CD8-positive, alpha-beta memory T cell (primary cell): ENCODE measurements around the gene PLCG2. TPM values are rescaled to one million over a fixed set of nuclear protein-coding genes. Genes with fewer than 3 reads are reported as not detected.

Source experiments
- CTCF ChIA-PET: fragments of 350-600 bp; sonication (Branson Sonifier 250); formaldehyde crosslinking; loops from one replicate; lab custom pipeline; 2021; ENCODE audit warnings: antibody characterized with exemption; lab: Charles Lee
- POLR2A ChIA-PET: fragments of 350-600 bp; sonication (Branson Sonifier 250); formaldehyde crosslinking; loops from one replicate; lab custom pipeline; 2021; ENCODE audit warnings: antibody characterized with exemption; lab: Charles Lee
- DNase-seq, 5 donors: peaks; one replicate each; pipeline versions ENCODE4 v3.0.0 to v3.0.0-alpha.2; 2020 to 2022; ENCODE audit warnings: mixed read lengths in 1 of 5
- H3K27ac ChIP-seq: one replicate; pipeline ENCODE4 v1.7.0; 2013; ENCODE audit warnings: low read depth, mild to moderate bottlenecking, low read length, moderate library complexity
- H3K27me3 ChIP-seq: 2 replicates; pipeline ENCODE4 v1.7.0; 2013; ENCODE audit warnings: low read length, mild to moderate bottlenecking; ENCODE audit not compliant: insufficient read depth, poor library complexity, severe bottlenecking
- H3K36me3 ChIP-seq: 2 replicates; pipeline ENCODE4 v1.7.0; 2013; ENCODE audit warnings: mild to moderate bottlenecking, low read length, moderate library complexity; ENCODE audit not compliant: insufficient read depth
- H3K4me1 ChIP-seq: 2 replicates; pipeline ENCODE4 v1.7.0; 2013; ENCODE audit warnings: mild to moderate bottlenecking, low read length, moderate library complexity; ENCODE audit not compliant: insufficient read depth
- H3K4me3 ChIP-seq: 2 replicates; pipeline ENCODE4 v1.7.0; 2013; ENCODE audit warnings: mild to moderate bottlenecking, low read length
- H3K9me3 ChIP-seq: 2 replicates; pipeline ENCODE4 v1.7.0; 2013; ENCODE audit warnings: mild to moderate bottlenecking, low read length
- H3K27ac Mint-ChIP-seq, 8 donors: one replicate each; pipeline ENCODE4 v1.8.0; 2020 to 2021; ENCODE audit warnings: mixed read lengths in 8 of 8, mild to moderate bottlenecking in 6 of 8, inconsistent platforms in 3 of 8, moderate library complexity in 3 of 8
- H3K27me3 Mint-ChIP-seq, 2 donors: one replicate each; pipeline ENCODE4 v1.8.0; 2020 to 2021; ENCODE audit warnings: mixed read lengths in 2 of 2, mild to moderate bottlenecking in 1 of 2, moderate library complexity in 1 of 2
- H3K36me3 Mint-ChIP-seq, 3 donors: one replicate each; pipeline ENCODE4 v1.8.0; 2020 to 2021; ENCODE audit warnings: mixed read lengths in 3 of 3, inconsistent platforms in 1 of 3, mild to moderate bottlenecking in 1 of 3
- H3K4me1 Mint-ChIP-seq, 3 donors: one replicate each; pipeline ENCODE4 v1.8.0; 2020 to 2021; ENCODE audit warnings: mixed read lengths in 3 of 3, inconsistent platforms in 1 of 3, mild to moderate bottlenecking in 1 of 3
- H3K4me3 Mint-ChIP-seq, 7 donors: one replicate each; pipeline ENCODE4 v1.8.0; 2020 to 2021; ENCODE audit warnings: mixed read lengths in 7 of 7, mild to moderate bottlenecking in 6 of 7, moderate library complexity in 4 of 7, inconsistent platforms in 2 of 7
- H3K9me3 Mint-ChIP-seq, 5 donors: one replicate each; pipeline ENCODE4 v1.8.0; 2020 to 2022; ENCODE audit warnings: mixed read lengths in 5 of 5, mild to moderate bottlenecking in 3 of 5, moderate library complexity in 2 of 5, inconsistent platforms in 1 of 5
- polyA plus RNA-seq: library from polyadenylated mRNA; unstranded; fragments of 300-500 nt; fragmentation: Illumina TruSeq; gene quantifications from one replicate; pipeline ENCODE4 v1.2.3, GENCODE V29; 2021
- total RNA-seq, 2 experiments: library from RNA; stranded (reverse); gene quantifications; one replicate each; pipeline ENCODE4 v1.2.3, GENCODE V29; 2021

The PLCG2 gene
- total and polyA plus RNA-seq, 3 experiments from 2014 or later, result 5.4 to 16.2 (median 14.2) TPM

GRCh38 chr16:81818568-81818896, 39.4 kb downstream of the PLCG2 start:
- ChIA-PET POLR2A (no interaction called here), CTCF (interaction anchor here (0.7 to 1.9 kb wide), 5 partner anchors 13 to 81 kb away, joined by 3 to 6 read pairs (median 4); no protein-coding TSS in a partner anchor)
- H3K4me3 ChIP-seq, result no peak overlapping the region
- H3K4me1 Mint-ChIP-seq, result peaks cover 35 to 73% (median 45%) of the 10 kb centered on the region in 3 donors
- peaks cover 9% of the 10 kb centered on the region for H3K4me1 ChIP-seq
- no peaks in the 10 kb centered on the region for H3K9me3 ChIP-seq
- H3K36me3 ChIP-seq, result no peaks in the 10 kb centered on the region
- H3K27me3 ChIP-seq, result no peaks in the 10 kb centered on the region
- H3K36me3 Mint-ChIP-seq, result no peaks in the 10 kb centered on the region
- no peaks in the 10 kb centered on the region for H3K9me3 Mint-ChIP-seq
- peak in 1 of 5 donors; percentile 20 for DNase-seq
- peak overlapping the region; percentile 74 for H3K27ac ChIP-seq
- peak overlapping the region in 3 of 7 donors; percentile 38 to 59 (median 49) for H3K4me3 Mint-ChIP-seq
- peak overlapping the region in 6 of 8 donors; percentile 48 to 89 (median 78) for H3K27ac Mint-ChIP-seq
- H3K27me3 Mint-ChIP-seq, result peaks cover 0 to 4% of the 10 kb centered on the region in 2 donors

GRCh38 chr16:81818905-81819304, 39.8 kb downstream of the PLCG2 start:
- Histone ChIP-seq H3K36me3 (no peaks in the 10 kb centered on the region), H3K27me3 (no peaks in the 10 kb centered on the region), H3K9me3 (no peaks in the 10 kb centered on the region), H3K27ac (no peak overlapping the region), H3K4me3 (no peak overlapping the region), H3K4me1 (peaks cover 9% of the 10 kb centered on the region)
- Mint-ChIP-seq H3K27me3 (peaks cover 0 to 4% of the 10 kb centered on the region in 2 donors), H3K36me3 (no peaks in the 10 kb centered on the region), H3K9me3 (no peaks in the 10 kb centered on the region), H3K4me3 (peak overlapping the region in 1 of 7 donors; percentile 15), H3K27ac (peak overlapping the region in 6 of 8 donors; percentile 11 to 84 (median 64)), H3K4me1 (peaks cover 38 to 72% (median 46%) of the 10 kb centered on the region in 3 donors)
- ChIA-PET POLR2A (no interaction called here), CTCF (interaction anchor here (1.0 to 1.9 kb wide), 4 partner anchors 10 to 81 kb away, joined by 3 to 6 read pairs (median 4); no protein-coding TSS in a partner anchor)
- DNase-seq, result peak in 1 of 5 donors; percentile 25

- peaks cover 0 to 3% (median 1%) of the 10 kb centered on the region in 3 donors for H3K36me3 Mint-ChIP-seq
- peaks cover 0 to 2% (median 0%) of the 10 kb centered on the region in 5 donors for H3K9me3 Mint-ChIP-seq
- DNase-seq, result peak in 1 of 5 donors; percentile 23
- ChIA-PET POLR2A (no interaction called here), CTCF (interaction anchor here (1.5 kb wide), 1 partner anchor 14 kb away, joined by 3 read pairs; no protein-coding TSS in a partner anchor)
- Histone ChIP-seq H3K9me3 (no peaks in the 10 kb centered on the region), H3K27me3 (no peaks in the 10 kb centered on the region), H3K4me1 (peaks cover 9% of the 10 kb centered on the region), H3K4me3 (no peak overlapping the region), H3K27ac (no peak overlapping the region), H3K36me3 (no peaks in the 10 kb centered on the region)
- H3K4me3 Mint-ChIP-seq, result peak overlapping the region in 3 of 7 donors; percentile 13 to 74 (median 44)
- peak overlapping the region in 6 of 8 donors; percentile 28 to 89 (median 62) for H3K27ac Mint-ChIP-seq
- H3K27me3 Mint-ChIP-seq, result peaks cover 0 to 4% of the 10 kb centered on the region in 2 donors
- H3K4me1 Mint-ChIP-seq, result peaks cover 40 to 69% (median 42%) of the 10 kb centered on the region in 3 donors
Measured at GRCh38 chr16:81821436-81822128, 42.5 kb downstream of the PLCG2 start.

GRCh38 chr16:81823111-81823510, 44.0 kb downstream of the PLCG2 start:
- Histone ChIP-seq H3K36me3 (no peaks in the 10 kb centered on the region), H3K9me3 (no peaks in the 10 kb centered on the region), H3K4me1 (peaks cover 6% of the 10 kb centered on the region), H3K27me3 (no peaks in the 10 kb centered on the region), H3K27ac (no peak overlapping the region), H3K4me3 (no peak overlapping the region)
- Mint-ChIP-seq H3K27ac (peak overlapping the region; percentile 79 to 95 (median 90)), H3K27me3 (peaks cover 0 to 4% of the 10 kb centered on the region in 2 donors), H3K4me3 (peak overlapping the region in 5 of 7 donors; percentile 32 to 72 (median 60)), H3K9me3 (peaks cover 0 to 2% (median 0%) of the 10 kb centered on the region in 5 donors), H3K4me1 (peaks cover 28 to 54% (median 30%) of the 10 kb centered on the region in 3 donors), H3K36me3 (peaks cover 0 to 3% (median 3%) of the 10 kb centered on the region in 3 donors)
- ChIA-PET POLR2A (interaction anchor here (0.9 kb wide), 1 partner anchor 19 kb away, joined by 3 read pairs; no protein-coding TSS in a partner anchor), CTCF (interaction anchor here (0.7 to 1.5 kb wide), 4 partner anchors 11 to 25 kb away, joined by 3 to 6 read pairs (median 4); no protein-coding TSS in a partner anchor)
- peak in 1 of 5 donors; percentile 44 for DNase-seq

GRCh38 chr16:81823734-81824133, 44.6 kb downstream of the PLCG2 start:
- H3K9me3 ChIP-seq, result no peaks in the 10 kb centered on the region
- Mint-ChIP-seq H3K4me3 (peak overlapping the region in 3 of 7 donors; percentile 5 to 50 (median 45)), H3K27ac (peak overlapping the region; percentile 79 to 95 (median 90)), H3K27me3 (peaks cover 0 to 4% of the 10 kb centered on the region in 2 donors), H3K9me3 (peaks cover 0 to 2% (median 0%) of the 10 kb centered on the region in 5 donors), H3K36me3 (peaks cover 0 to 4% (median 3%) of the 10 kb centered on the region in 3 donors), H3K4me1 (peaks cover 22 to 52% (median 24%) of the 10 kb centered on the region in 3 donors)
- no peaks in the 10 kb centered on the region for H3K36me3 ChIP-seq
- no peak for DNase-seq
- no peaks in the 10 kb centered on the region for H3K4me1 ChIP-seq
- POLR2A ChIA-PET, result interaction anchor here (0.9 kb wide), 1 partner anchor 18 kb away, joined by 3 read pairs; no protein-coding TSS in a partner anchor
- CTCF ChIA-PET, result interaction anchor here (1.1 to 1.5 kb wide), 2 partner anchors 12 to 25 kb away, joined by 3 to 6 read pairs; no protein-coding TSS in a partner anchor
- H3K4me3 ChIP-seq, result no peak overlapping the region
- H3K27me3 ChIP-seq, result no peaks in the 10 kb centered on the region
- no peak overlapping the region for H3K27ac ChIP-seq

GRCh38 chr16:81826523-81826922, 47.4 kb downstream of the PLCG2 start:
- Histone ChIP-seq H3K4me3 (no peak overlapping the region), H3K9me3 (no peaks in the 10 kb centered on the region), H3K4me1 (peaks cover 9% of the 10 kb centered on the region), H3K27me3 (no peaks in the 10 kb centered on the region), H3K36me3 (no peaks in the 10 kb centered on the region), H3K27ac (no peak overlapping the region)
- Mint-ChIP-seq H3K4me1 (peaks cover 32 to 57% (median 37%) of the 10 kb centered on the region in 3 donors), H3K9me3 (peaks cover 0 to 2% (median 0%) of the 10 kb centered on the region in 5 donors), H3K27ac (no peak overlapping the region), H3K4me3 (no peak overlapping the region), H3K27me3 (no peaks in the 10 kb centered on the region), H3K36me3 (peaks cover 0 to 4% (median 3%) of the 10 kb centered on the region in 3 donors)
- POLR2A ChIA-PET, result no interaction called here
- CTCF ChIA-PET, result no interaction called here
- DNase-seq, result no peak

GRCh38 chr16:81830845-81831540, 51.9 kb downstream of the PLCG2 start:
- Mint-ChIP-seq H3K36me3 (peaks cover 0 to 3% (median 0%) of the 10 kb centered on the region in 3 donors), H3K4me1 (peaks cover 41 to 70% (median 56%) of the 10 kb centered on the region in 3 donors), H3K27ac (peak overlapping the region; percentile 43 to 98 (median 76)), H3K27me3 (peaks cover 0 to 1% of the 10 kb centered on the region in 2 donors), H3K4me3 (peak overlapping the region; percentile 12 to 90 (median 74)), H3K9me3 (no peaks in the 10 kb centered on the region)
- H3K9me3 ChIP-seq, result no peaks in the 10 kb centered on the region
- H3K36me3 ChIP-seq, result no peaks in the 10 kb centered on the region
- CTCF ChIA-PET, result interaction anchor here (0.7 to 0.8 kb wide), 2 partner anchors 12 to 25 kb away, joined by 3 to 4 read pairs; no protein-coding TSS in a partner anchor
- POLR2A ChIA-PET, result no interaction called here
- H3K4me1 ChIP-seq, result peaks cover 25% of the 10 kb centered on the region
- no peak for DNase-seq
- no peaks in the 10 kb centered on the region for H3K27me3 ChIP-seq
- peak overlapping the region; percentile 13 for H3K4me3 ChIP-seq
- H3K27ac ChIP-seq, result no peak overlapping the region
